Tibial nerve (tissue), 3 donors: ENCODE measurements around the gene ZC3H10.

Source experiments
- CTCF ChIP-seq, 5 experiments: fragments of 200-600 bp in 3 of 5; fragments of 450-650 bp in 2 of 5; sonication (generic) in 3 of 5; IDR thresholded peaks; one replicate each; pipeline ENCODE4 v1.5.1; 2016 to 2019; ENCODE audit warnings: antibody characterized with exemption in 5 of 5, mild to moderate bottlenecking in 3 of 5, moderate library complexity in 2 of 5
- POLR2A ChIP-seq, 2 donors: fragments of 450-650 bp; IDR thresholded peaks; one replicate each; pipeline ENCODE4 v1.6.1; 2017; ENCODE audit warnings: antibody characterized with exemption in 2 of 2, mild to moderate bottlenecking in 2 of 2, moderate library complexity in 2 of 2

- TF ChIP-seq CTCF (IDR thresholded peaks at IDR 0.05) (no peak), POLR2A (IDR thresholded peaks at IDR 0.05) (no peak)
These were observed 46.4 kb upstream of the ZC3H10 start for GRCh38 chr12:56071648-56072047.
